ENCODE measurements around the gene HSF5. TPM values are rescaled to one million over a fixed set of nuclear protein-coding genes. Genes with fewer than 3 reads are reported as not detected.
A peak's percentile ranks its signal among the peaks of the same experiment; 100 is the strongest.

Gene HSF5
- total and polyA plus RNA-seq, 2 of the 13 experiments (the other 11 are each of a cell fraction or from before 2014, with no cell fraction given), result not detected

- TF ChIP-seq, protein P1, sequence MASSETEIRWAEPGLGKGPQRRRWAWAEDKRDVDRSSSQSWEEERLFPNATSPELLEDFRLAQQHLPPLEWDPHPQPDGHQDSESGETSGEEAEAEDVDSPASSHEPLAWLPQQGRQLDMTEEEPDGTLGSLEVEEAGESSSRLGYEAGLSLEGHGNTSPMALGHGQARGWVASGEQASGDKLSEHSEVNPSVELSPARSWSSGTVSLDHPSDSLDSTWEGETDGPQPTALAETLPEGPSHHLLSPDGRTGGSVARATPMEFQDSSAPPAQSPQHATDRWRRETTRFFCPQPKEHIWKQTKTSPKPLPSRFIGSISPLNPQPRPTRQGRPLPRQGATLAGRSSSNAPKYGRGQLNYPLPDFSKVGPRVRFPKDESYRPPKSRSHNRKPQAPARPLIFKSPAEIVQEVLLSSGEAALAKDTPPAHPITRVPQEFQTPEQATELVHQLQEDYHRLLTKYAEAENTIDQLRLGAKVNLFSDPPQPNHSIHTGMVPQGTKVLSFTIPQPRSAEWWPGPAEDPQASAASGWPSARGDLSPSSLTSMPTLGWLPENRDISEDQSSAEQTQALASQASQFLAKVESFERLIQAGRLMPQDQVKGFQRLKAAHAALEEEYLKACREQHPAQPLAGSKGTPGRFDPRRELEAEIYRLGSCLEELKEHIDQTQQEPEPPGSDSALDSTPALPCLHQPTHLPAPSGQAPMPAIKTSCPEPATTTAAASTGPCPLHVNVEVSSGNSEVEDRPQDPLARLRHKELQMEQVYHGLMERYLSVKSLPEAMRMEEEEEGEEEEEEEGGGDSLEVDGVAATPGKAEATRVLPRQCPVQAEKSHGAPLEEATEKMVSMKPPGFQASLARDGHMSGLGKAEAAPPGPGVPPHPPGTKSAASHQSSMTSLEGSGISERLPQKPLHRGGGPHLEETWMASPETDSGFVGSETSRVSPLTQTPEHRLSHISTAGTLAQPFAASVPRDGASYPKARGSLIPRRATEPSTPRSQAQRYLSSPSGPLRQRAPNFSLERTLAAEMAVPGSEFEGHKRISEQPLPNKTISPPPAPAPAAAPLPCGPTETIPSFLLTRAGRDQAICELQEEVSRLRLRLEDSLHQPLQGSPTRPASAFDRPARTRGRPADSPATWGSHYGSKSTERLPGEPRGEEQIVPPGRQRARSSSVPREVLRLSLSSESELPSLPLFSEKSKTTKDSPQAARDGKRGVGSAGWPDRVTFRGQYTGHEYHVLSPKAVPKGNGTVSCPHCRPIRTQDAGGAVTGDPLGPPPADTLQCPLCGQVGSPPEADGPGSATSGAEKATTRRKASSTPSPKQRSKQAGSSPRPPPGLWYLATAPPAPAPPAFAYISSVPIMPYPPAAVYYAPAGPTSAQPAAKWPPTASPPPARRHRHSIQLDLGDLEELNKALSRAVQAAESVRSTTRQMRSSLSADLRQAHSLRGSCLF (CRISPR knock-in tag; IDR thresholded peaks at IDR 0.05; ENCODE audit: borderline replicate concordance), result 0 out of 2 replicates have a peak, but pooled peaks have one; percentile 42
- TF ChIP-seq ZNF20 (CRISPR knock-in tag; IDR thresholded peaks at IDR 0.05) (no peak), ZFP36L1 (CRISPR knock-in tag; IDR thresholded peaks at IDR 0.05) (peak; percentile 83; the same call in 1 of the 2 replicates), SYNCRIP (IDR thresholded peaks at IDR 0.05; ENCODE audit: insufficient read depth, low read depth, low read length) (no peak), ZNF33A (CRISPR knock-in tag; IDR thresholded peaks at IDR 0.05; ENCODE audit: borderline replicate concordance) (peak; percentile 89; the same call in 1 of the 2 replicates), ETS1 (CRISPR knock-in tag; IDR thresholded peaks at IDR 0.05) (no peak), EEA1 (CRISPR knock-in tag; IDR thresholded peaks at IDR 0.05; ENCODE audit: borderline replicate concordance) (no peak), U2AF2 (IDR thresholded peaks at IDR 0.05; ENCODE audit: low read depth, low read length) (no peak), TOE1 (CRISPR knock-in tag; IDR thresholded peaks at IDR 0.05) (peak; percentile 53; the same call in 1 of the 2 replicates), RARA (CRISPR knock-in tag; IDR thresholded peaks at IDR 0.05) (peak; percentile 87), HCFC1 (IDR thresholded peaks at IDR 0.05; ENCODE audit: low read depth, low read length) (no peak), MBD4 (IDR thresholded peaks at IDR 0.05; ENCODE audit: borderline replicate concordance, low read length) (no peak), IKZF1 (IDR thresholded peaks at IDR 0.05) (no peak), NR3C1 (CRISPR knock-in tag; IDR thresholded peaks at IDR 0.05) (no peak), ZNF264 (CRISPR knock-in tag; IDR thresholded peaks at IDR 0.05) (peak; percentile 90), SCMH1 (CRISPR knock-in tag; IDR thresholded peaks at IDR 0.05; ENCODE audit: borderline replicate concordance) (no peak), NFRKB (IDR thresholded peaks at IDR 0.05) (no peak), ZNF839 (CRISPR knock-in tag; IDR thresholded peaks at IDR 0.05; ENCODE audit: borderline replicate concordance) (no peak), ASH2L (IDR thresholded peaks at IDR 0.05; ENCODE audit: insufficient read length, low read depth, low read length) (peak; percentile 56), CBX2 (IDR thresholded peaks at IDR 0.05; ENCODE audit: low read depth, low read length) (no peak), CBX2 (CRISPR knock-in tag; IDR thresholded peaks at IDR 0.05; ENCODE audit: low read depth) (no peak), SAP130 (CRISPR knock-in tag; IDR thresholded peaks at IDR 0.05; ENCODE audit: low read depth) (peak; percentile 98), HNRNPK (IDR thresholded peaks at IDR 0.05; ENCODE audit: low read depth, low read length, poor library complexity, severe bottlenecking) (no peak)
- TF ChIP-seq, protein P2, sequence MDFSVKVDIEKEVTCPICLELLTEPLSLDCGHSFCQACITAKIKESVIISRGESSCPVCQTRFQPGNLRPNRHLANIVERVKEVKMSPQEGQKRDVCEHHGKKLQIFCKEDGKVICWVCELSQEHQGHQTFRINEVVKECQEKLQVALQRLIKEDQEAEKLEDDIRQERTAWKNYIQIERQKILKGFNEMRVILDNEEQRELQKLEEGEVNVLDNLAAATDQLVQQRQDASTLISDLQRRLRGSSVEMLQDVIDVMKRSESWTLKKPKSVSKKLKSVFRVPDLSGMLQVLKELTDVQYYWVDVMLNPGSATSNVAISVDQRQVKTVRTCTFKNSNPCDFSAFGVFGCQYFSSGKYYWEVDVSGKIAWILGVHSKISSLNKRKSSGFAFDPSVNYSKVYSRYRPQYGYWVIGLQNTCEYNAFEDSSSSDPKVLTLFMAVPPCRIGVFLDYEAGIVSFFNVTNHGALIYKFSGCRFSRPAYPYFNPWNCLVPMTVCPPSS (IDR thresholded peaks at IDR 0.05), result no peak
These were observed 106.8 kb downstream of the HSF5 start (continued) for GRCh38 chr17:58381124-58382035.

Measured in HepG2 (cell line).